Colonic mucosa (tissue), 4 donors: Measurements from ENCODE around the gene SLC27A1. TPM values are rescaled to one million over a fixed set of nuclear protein-coding genes. Genes with fewer than 3 reads are reported as not detected.
"Not testable (repeated sequence)": the region's sequence is repeated elsewhere in the genome, so short reads cannot be mapped to it uniquely, and the experiment has no call there.

Experiments used
- DNase-seq: peaks from one replicate; pipeline ENCODE4 v3.0.0-alpha.2; 2020
- H3K27ac ChIP-seq: fragments of 200-600 bp; one replicate; pipeline ENCODE4 v1.8.0; 2021
- H3K27me3 ChIP-seq: fragments of 200-600 bp; one replicate; pipeline ENCODE4 v1.8.0; 2021
- H3K36me3 ChIP-seq: fragments of 200-600 bp; one replicate; pipeline ENCODE4 v1.8.0; 2021
- H3K4me1 ChIP-seq: fragments of 200-600 bp; one replicate; pipeline ENCODE4 v1.8.0; 2021; ENCODE audit warnings: mild to moderate bottlenecking
- H3K4me3 ChIP-seq: fragments of 200-600 bp; one replicate; pipeline ENCODE4 v1.8.0; 2021
- H3K9ac ChIP-seq, 2 donors: one replicate each; pipeline ENCODE4 v1.7.0; 2013; ENCODE audit warnings: control low read depth in 2 of 2, low read depth in 2 of 2, low read length in 2 of 2
- H3K9me3 ChIP-seq: fragments of 200-600 bp; one replicate; pipeline ENCODE4 v1.8.0; 2021
- intact Hi-C: fragments of 100-400 bp; cut with DNase I; formaldehyde crosslinking; loops from one replicate; pipeline ENCODE4 v1.14.1; 2022
- total RNA-seq, 2 donors: library from RNA; stranded (reverse); fragmentation: NEBNext Ultra II Directional in 1 of 2; extraction: Animal tissue kit (Norgen Biotek cat#: 25700) in 1 of 2; gene quantifications; one replicate each; pipeline ENCODE4 v1.2.1, GENCODE V29; 2021
- TF ChIP-seq, protein P1 (sequence below): fragments of 200-600 bp; IDR thresholded peaks from one replicate; pipeline ENCODE4 v1.8.0; 2022; ENCODE audit warnings: antibody characterized with exemption, mild to moderate bottlenecking
- donor health status: healthy.
- donor health status: DM: no; HTN: no; CAD: no.
- donor health status: DM: no; HTN: no; CAD: no.

SLC27A1 gene
- total RNA-seq, 2 donors from 2014 or later = 4.2 to 5.1 TPM

DNA sequence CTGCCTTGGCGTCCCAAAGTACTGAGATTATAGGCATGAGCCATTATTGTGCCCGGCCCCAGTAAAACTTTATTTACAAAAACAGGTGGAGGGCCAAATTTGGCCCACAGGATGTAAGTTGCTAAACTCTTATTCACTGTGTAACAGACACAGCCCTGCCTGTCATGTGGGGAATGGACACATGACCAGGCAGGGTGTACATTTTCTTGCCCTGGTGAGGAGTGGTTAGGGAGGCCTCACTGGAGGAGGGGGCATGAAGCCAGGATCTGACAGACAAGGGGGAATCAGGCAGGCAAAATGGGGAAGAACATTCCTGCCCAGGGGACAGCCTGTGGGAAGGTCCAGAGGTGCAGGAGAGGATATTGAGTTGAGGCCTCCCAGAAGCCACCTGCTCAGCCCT, 33.7 kb downstream of the SLC27A1 start:
- Histone ChIP-seq H3K27me3 (no peaks in the 10 kb centered on the region), H3K4me1 (no peaks in the 10 kb centered on the region), H3K9ac (no peak overlapping the region), H3K4me3 (no peak overlapping the region), H3K27ac (no peak overlapping the region), H3K9me3 (no peaks in the 10 kb centered on the region), H3K36me3 (no peaks in the 10 kb centered on the region)
- TF ChIP-seq, protein P1, sequence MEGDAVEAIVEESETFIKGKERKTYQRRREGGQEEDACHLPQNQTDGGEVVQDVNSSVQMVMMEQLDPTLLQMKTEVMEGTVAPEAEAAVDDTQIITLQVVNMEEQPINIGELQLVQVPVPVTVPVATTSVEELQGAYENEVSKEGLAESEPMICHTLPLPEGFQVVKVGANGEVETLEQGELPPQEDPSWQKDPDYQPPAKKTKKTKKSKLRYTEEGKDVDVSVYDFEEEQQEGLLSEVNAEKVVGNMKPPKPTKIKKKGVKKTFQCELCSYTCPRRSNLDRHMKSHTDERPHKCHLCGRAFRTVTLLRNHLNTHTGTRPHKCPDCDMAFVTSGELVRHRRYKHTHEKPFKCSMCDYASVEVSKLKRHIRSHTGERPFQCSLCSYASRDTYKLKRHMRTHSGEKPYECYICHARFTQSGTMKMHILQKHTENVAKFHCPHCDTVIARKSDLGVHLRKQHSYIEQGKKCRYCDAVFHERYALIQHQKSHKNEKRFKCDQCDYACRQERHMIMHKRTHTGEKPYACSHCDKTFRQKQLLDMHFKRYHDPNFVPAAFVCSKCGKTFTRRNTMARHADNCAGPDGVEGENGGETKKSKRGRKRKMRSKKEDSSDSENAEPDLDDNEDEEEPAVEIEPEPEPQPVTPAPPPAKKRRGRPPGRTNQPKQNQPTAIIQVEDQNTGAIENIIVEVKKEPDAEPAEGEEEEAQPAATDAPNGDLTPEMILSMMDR = no peak
- no peak for DNase-seq
- intact Hi-C loops = no loop called here

DNA sequence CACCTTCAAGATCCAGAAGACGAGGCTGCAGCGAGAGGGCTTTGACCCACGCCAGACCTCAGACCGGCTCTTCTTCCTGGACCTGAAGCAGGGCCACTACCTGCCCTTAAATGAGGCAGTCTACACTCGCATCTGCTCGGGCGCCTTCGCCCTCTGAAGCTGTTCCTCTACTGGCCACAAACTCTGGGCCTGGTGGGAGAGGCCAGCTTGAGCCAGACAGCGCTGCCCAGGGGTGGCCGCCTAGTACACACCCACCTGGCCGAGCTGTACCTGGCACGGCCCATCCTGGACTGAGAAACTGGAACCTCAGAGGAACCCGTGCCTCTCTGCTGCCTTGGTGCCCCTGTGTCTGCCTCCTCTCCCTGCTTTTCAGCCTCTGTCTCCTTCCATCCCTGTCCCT, 34.1 kb downstream of the SLC27A1 start:
- DNase-seq = no peak

DNA sequence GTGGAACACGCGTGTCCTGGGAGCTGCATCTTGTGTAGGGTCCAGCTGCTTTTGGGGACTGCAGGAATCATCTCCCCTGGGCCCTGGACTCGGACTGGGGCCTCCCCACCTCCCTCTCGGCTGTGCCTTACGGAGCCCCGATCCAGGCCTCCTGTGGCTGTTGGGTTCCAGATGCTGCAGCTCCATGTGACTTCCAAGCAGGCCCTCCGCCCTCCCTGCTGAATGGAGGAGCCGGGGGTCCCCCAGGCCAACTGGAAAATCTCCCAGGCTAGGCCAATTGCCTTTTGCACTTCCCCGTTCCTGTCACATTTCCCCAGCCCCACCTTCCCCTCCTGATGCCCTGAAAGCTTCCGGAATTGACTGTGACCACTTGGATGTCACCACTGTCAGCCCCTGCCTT, 34.9 kb downstream of the SLC27A1 start:
- Histone ChIP-seq H3K4me3 (no peak overlapping the region), H3K36me3 (no peaks in the 10 kb centered on the region), H3K27ac (no peak overlapping the region), H3K4me1 (peaks cover 4% of the 10 kb centered on the region), H3K9ac (no peak overlapping the region), H3K27me3 (no peaks in the 10 kb centered on the region), H3K9me3 (no peaks in the 10 kb centered on the region)
- intact Hi-C loops = no loop called here
- TF ChIP-seq, protein P1 = no peak
- no peak for DNase-seq

More for the DNA sequence above, 34.1 kb downstream of the SLC27A1 start:
- TF ChIP-seq, protein P1 = no peak
- Histone ChIP-seq H3K4me3 (no peak overlapping the region), H3K36me3 (no peaks in the 10 kb centered on the region), H3K27me3 (no peaks in the 10 kb centered on the region), H3K9me3 (no peaks in the 10 kb centered on the region), H3K27ac (no peak overlapping the region), H3K4me1 (no peaks in the 10 kb centered on the region), H3K9ac (no peak overlapping the region)
- intact Hi-C loops = no loop called here

DNA sequence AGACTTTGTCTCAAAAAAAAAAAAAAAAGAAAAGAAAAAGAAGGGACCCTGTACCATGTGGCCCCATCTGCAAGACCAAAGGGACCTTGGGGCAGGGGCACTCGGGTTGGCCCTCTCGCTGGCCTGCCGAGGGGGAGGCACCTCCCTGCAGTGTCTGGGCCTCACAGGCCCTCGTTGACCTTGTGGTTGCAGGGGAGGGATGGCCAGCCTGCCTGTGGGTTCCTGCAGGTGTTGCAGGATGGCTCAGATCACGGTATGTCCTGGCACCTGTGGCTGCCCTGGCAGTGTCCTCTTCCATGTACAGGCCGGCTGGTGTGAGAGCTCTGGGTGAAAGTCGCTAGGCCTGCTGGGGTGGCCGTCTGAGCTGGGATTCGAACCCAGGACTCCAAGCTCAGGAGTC, 36.4 kb downstream of the SLC27A1 start:
- DNase-seq = no peak
- Histone ChIP-seq H3K4me3 (no peak overlapping the region), H3K27me3 (no peaks in the 10 kb centered on the region), H3K9me3 (no peaks in the 10 kb centered on the region), H3K36me3 (no peaks in the 10 kb centered on the region), H3K27ac (no peak overlapping the region), H3K9ac (no peak overlapping the region), H3K4me1 (peaks cover 6% of the 10 kb centered on the region)
- TF ChIP-seq, protein P1 = no peak
- intact Hi-C loops = no loop called here

GRCh38 chr19:17508558-17508933, 38.2 kb downstream of the SLC27A1 start:
- H3K27me3 ChIP-seq, H3K4me1 ChIP-seq, H3K36me3 ChIP-seq, H3K4me3 ChIP-seq, H3K27ac ChIP-seq, intact Hi-C loops, DNase-seq, H3K9me3 ChIP-seq: not testable (repeated sequence)
- peak overlapping the region in 1 of 2 donors; percentile 24 for H3K9ac ChIP-seq

DNA sequence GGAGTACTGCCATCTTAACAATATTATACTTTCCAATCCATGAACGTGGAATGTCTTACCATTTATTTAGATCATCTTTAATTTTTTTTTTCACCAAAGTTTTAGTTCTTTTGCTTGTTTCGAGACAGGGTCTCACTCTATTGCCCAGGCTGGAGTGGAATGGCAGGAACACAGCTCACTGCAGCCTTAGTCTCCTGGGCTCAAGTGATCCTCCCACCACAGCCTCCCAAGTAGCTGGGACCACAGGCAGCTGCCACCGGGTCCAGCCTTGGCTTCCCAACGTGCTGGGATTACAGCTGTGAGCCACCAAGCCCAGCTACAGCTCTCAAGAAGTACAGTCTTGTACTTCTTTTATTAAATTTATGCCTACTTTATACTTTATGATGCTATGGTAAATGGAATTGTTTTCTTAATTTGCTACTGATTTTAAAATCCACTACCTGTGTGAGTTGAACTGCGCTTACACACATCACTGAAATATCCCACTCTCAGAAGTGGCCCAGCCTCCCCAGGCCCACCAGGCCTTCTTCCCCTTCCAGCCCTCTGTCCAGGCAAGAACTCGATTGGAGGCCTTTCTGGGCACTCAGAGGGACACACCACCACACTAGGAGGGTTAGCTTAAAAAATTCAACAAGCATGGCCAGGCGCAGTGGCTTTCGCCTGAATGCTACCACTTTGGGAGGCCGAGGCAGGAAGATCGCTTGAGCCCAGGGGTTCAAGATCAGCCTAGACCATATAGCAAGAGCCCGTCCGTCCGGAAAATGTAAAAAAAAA, 40.1 kb downstream of the SLC27A1 start:
- H3K27ac ChIP-seq = peak overlapping the region; percentile 99
- intact Hi-C loops = no loop called here
- no peaks in the 10 kb centered on the region for H3K9me3 ChIP-seq
- H3K27me3 ChIP-seq = no peaks in the 10 kb centered on the region
- H3K36me3 ChIP-seq = no peaks in the 10 kb centered on the region
- H3K4me3 ChIP-seq = peak overlapping the region; percentile 91
- no peak for DNase-seq
- peak overlapping the region; percentile 69 to 100 for H3K9ac ChIP-seq
- TF ChIP-seq, protein P1 = no peak
- H3K4me1 ChIP-seq = peaks cover 6% of the 10 kb centered on the region
